ENCODE data around the gene FHIP2A.
"Not testable (repeated sequence)": the region's sequence is repeated elsewhere in the genome, so short reads cannot be mapped to it uniquely, and the experiment has no call there.

- TF ChIP-seq CTCF (IDR thresholded peaks at IDR 0.05 in 4 of 5, conservative IDR thresholded peaks at IDR 0.05 in 1 of 5); POLR2A (IDR thresholded peaks at IDR 0.05): not testable (repeated sequence)
Measured at GRCh38 chr10:114847517-114847916, 25.9 kb downstream of the FHIP2A start.
